Breast epithelium (tissue), 4 donors: ENCODE data around the gene MARCHF2. TPM values are rescaled to one million over a fixed set of nuclear protein-coding genes. Genes with fewer than 3 reads are reported as not detected.
"Not testable (repeated sequence)": the region's sequence is repeated elsewhere in the genome, so short reads cannot be mapped to it uniquely, and the experiment has no call there.

Source experiments
- DNase-seq, 2 donors: peaks; one replicate each; pipeline ENCODE4 v3.0.0-alpha.2; 2019; ENCODE audit warnings: low spot score in 2 of 2
- H3K27ac ChIP-seq, 2 donors: fragments of 200-600 bp; sonication (generic) in 1 of 2; one replicate each; pipeline ENCODE4 v1.5.1; 2016 to 2019; ENCODE audit warnings: mild to moderate bottlenecking in 1 of 2
- H3K27me3 ChIP-seq, 2 donors: fragments of 200-600 bp; sonication (generic) in 1 of 2; one replicate each; pipeline versions ENCODE4 v1.5.1 to v1.6.0; 2017 to 2019; ENCODE audit warnings: control low read depth in 1 of 2, mild to moderate bottlenecking in 1 of 2
- H3K36me3 ChIP-seq: fragments of 200-600 bp; one replicate; pipeline ENCODE4 v1.5.1; 2019
- H3K4me1 ChIP-seq, 2 donors: fragments of 200-600 bp; sonication (generic); one replicate each; pipeline ENCODE4 v1.5.1; 2016 to 2019; ENCODE audit warnings: control low read depth in 1 of 2
- H3K4me3 ChIP-seq, 3 donors: fragments of 200-600 bp; sonication (generic); 1 replicate in 2 of 3; 2 replicates in 1 of 3; pipeline ENCODE4 v1.5.1; 2016 to 2019; ENCODE audit warnings: mild to moderate bottlenecking in 3 of 3, moderate library complexity in 2 of 3
- H3K9me3 ChIP-seq, 2 donors: fragments of 200-600 bp; sonication (generic) in 1 of 2; one replicate each; pipeline ENCODE4 v1.5.1; 2016 to 2019; ENCODE audit warnings: control low read depth in 1 of 2
- POLR2A ChIP-seq: fragments of 450-650 bp; IDR thresholded peaks from one replicate; pipeline ENCODE4 v1.6.1; 2016; ENCODE audit warnings: antibody characterized with exemption, mild to moderate bottlenecking, moderate library complexity
- POLR2AphosphoS5 ChIP-seq, 3 donors: sonication (generic); formaldehyde crosslinking; IDR thresholded peaks; one replicate each; pipeline ENCODE4 v1.6.1; 2017; ENCODE audit warnings: antibody characterized with exemption in 3 of 3
- intact Hi-C: fragments of 100-400 bp; cut with DNase I; formaldehyde crosslinking; loops from one replicate; pipeline ENCODE4 v1.15.1; 2023; ENCODE audit warnings: low total_unique reads
- total RNA-seq, 3 donors: library from RNA; depleted of rRNA; stranded (reverse); fragments of >200 nt; gene quantifications; one replicate each; pipeline ENCODE4 v1.1.0, GENCODE V29; 2016
- TF ChIP-seq, protein P1 (sequence below), 3 donors: fragments of 450-650 bp; IDR thresholded peaks; one replicate each; pipeline ENCODE4 v1.5.1; 2016 to 2017; ENCODE audit warnings: antibody characterized with exemption in 3 of 3, mild to moderate bottlenecking in 3 of 3, moderate library complexity in 3 of 3

The MARCHF2 gene
- total RNA-seq, 3 donors from 2014 or later = 126 to 224 (median 132) TPM

DNA sequence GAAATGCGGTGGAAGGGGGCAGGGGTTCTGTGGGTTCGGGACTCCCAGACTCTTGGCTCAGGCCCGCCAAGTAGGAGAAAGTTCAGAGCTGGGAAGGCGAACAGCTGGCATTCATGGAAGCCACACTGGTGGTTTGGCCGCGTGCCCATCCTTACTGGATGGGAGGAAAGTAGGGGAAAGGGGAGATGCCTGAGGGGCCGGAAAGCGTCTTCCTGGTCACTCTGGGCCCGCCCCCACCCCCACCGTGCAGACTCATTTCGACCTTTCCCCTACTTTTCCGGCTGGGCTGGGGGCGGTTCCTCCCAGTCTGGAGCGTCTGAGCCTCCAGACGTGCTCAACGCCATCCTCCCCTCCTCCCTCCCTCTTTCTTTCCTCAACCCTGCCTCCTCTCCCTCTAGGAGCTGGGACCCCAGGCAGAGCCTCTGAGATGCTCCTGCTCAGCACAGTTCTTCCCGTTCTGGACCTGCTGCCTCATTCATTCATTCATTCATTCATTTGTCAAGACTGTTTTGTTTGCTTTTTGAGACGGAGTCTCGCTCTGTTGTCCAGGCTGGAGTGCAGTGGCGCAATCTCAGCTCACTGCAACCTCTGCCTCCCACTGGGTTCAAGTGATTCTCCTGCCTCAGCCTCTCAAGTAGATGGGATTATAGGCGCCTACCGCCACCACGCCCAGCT, 45.6 kb upstream of the MARCHF2 start:
- peak; percentile 96 to 97 for DNase-seq
- TF ChIP-seq, protein P1, sequence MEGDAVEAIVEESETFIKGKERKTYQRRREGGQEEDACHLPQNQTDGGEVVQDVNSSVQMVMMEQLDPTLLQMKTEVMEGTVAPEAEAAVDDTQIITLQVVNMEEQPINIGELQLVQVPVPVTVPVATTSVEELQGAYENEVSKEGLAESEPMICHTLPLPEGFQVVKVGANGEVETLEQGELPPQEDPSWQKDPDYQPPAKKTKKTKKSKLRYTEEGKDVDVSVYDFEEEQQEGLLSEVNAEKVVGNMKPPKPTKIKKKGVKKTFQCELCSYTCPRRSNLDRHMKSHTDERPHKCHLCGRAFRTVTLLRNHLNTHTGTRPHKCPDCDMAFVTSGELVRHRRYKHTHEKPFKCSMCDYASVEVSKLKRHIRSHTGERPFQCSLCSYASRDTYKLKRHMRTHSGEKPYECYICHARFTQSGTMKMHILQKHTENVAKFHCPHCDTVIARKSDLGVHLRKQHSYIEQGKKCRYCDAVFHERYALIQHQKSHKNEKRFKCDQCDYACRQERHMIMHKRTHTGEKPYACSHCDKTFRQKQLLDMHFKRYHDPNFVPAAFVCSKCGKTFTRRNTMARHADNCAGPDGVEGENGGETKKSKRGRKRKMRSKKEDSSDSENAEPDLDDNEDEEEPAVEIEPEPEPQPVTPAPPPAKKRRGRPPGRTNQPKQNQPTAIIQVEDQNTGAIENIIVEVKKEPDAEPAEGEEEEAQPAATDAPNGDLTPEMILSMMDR (IDR thresholded peaks at IDR 0.05) = no peak
- TF ChIP-seq POLR2AphosphoS5 (IDR thresholded peaks at IDR 0.05) = peak; percentile 70 to 89 (median 77)
- Histone ChIP-seq H3K4me1 (peaks cover 11 to 23% of the 10 kb centered on the region in 2 donors), H3K27me3 (no peaks in the 10 kb centered on the region), H3K9me3 (no peaks in the 10 kb centered on the region), H3K4me3 (peak overlapping the region; percentile 65 to 99 (median 73)), H3K27ac (peak overlapping the region; percentile 81 to 93), H3K36me3 (no peaks in the 10 kb centered on the region)
- intact Hi-C loops = no loop called here

- intact Hi-C loops = no loop called here
- TF ChIP-seq, protein P1 (IDR thresholded peaks at IDR 0.05) = no peak
- TF ChIP-seq POLR2AphosphoS5 (IDR thresholded peaks at IDR 0.05) (no peak), POLR2A (no peak)
Observed at GRCh38 chr19:8370176-8371010, 42.7 kb upstream of the MARCHF2 start.

DNA sequence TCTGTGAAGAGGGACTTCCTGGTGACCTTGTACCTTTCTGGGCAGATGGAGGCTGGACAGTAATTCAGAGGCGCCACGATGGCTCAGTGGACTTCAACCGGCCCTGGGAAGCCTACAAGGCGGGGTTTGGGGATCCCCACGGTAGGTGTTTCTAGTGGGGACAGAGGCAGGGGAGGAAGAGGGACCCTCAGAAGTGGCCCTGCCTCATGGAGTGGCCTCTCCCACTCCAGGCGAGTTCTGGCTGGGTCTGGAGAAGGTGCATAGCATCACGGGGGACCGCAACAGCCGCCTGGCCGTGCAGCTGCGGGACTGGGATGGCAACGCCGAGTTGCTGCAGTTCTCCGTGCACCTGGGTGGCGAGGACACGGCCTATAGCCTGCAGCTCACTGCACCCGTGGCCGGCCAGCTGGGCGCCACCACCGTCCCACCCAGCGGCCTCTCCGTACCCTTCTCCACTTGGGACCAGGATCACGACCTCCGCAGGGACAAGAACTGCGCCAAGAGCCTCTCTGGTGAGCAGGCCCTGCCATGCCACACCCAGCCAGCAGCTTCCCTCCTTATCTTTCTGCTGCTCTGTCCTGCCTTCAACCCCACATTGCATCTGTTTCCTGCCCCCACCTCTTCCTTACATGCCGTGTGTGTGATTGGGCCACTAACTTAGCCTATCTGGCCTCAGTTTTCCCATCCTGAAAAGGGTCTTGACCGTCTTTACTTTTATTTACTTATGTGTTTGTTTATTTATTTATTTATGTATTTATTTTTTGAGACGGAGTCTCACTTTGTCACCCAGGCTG, 41.9 kb upstream of the MARCHF2 start:
- peaks cover 10 to 12% of the 10 kb centered on the region in 2 donors for H3K4me1 ChIP-seq
- peak overlapping the region in 2 of 3 donors; percentile 15 to 47 for H3K4me3 ChIP-seq
- DNase-seq = no peak
- H3K9me3 ChIP-seq = no peaks in the 10 kb centered on the region
- intact Hi-C loops = no loop called here
- TF ChIP-seq, protein P1 (IDR thresholded peaks at IDR 0.05) = no peak
- TF ChIP-seq POLR2AphosphoS5 (IDR thresholded peaks at IDR 0.05) (no peak), POLR2A (no peak)
- peak overlapping the region; percentile 18 to 84 for H3K27ac ChIP-seq
- no peaks in the 10 kb centered on the region for H3K27me3 ChIP-seq
- no peaks in the 10 kb centered on the region for H3K36me3 ChIP-seq

More at GRCh38 chr19:8370176-8371010, 42.7 kb upstream of the MARCHF2 start:
- H3K4me3 ChIP-seq = peak overlapping the region in 2 of 3 donors; percentile 15 to 47
- no peaks in the 10 kb centered on the region for H3K27me3 ChIP-seq
- no peaks in the 10 kb centered on the region for H3K9me3 ChIP-seq
- peaks cover 11 to 12% of the 10 kb centered on the region in 2 donors for H3K4me1 ChIP-seq
- DNase-seq = no peak
- peak overlapping the region; percentile 18 to 84 for H3K27ac ChIP-seq
- H3K36me3 ChIP-seq = no peaks in the 10 kb centered on the region

- intact Hi-C loops = no loop called here
- TF ChIP-seq POLR2AphosphoS5 (IDR thresholded peaks at IDR 0.05) (peak in 2 of 3 donors; percentile 12 to 59), POLR2A (no peak)
- Histone ChIP-seq H3K4me3 (no peak overlapping the region), H3K27me3 (no peaks in the 10 kb centered on the region), H3K4me1 (no peaks in the 10 kb centered on the region), H3K36me3 (no peaks in the 10 kb centered on the region), H3K27ac (peak overlapping the region; percentile 78 to 79), H3K9me3 (no peaks in the 10 kb centered on the region)
- peak in 1 of 2 donors; percentile 84 for DNase-seq
Observed at GRCh38 chr19:8373867-8374813, 39.0 kb upstream of the MARCHF2 start.

DNA sequence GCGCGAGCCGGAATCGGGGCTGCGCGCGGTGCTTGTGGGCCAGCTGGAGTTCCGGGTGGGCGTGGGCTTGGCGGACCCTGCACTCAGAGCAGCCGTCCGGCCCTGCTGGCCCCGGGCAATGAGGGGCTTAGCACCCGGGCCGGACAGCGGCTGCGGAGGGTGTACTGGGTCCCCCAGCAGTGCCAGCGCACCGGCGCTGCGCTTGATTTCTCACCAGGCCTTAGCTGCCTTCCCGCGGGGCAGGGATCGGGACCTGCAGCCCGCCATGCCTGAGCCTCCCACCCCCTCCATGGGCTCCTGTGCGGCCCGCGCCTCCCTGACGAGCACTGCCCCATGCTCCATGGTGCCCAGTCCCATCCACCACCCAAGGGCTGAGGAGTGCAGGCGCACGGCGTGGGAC, 37.3 kb upstream of the MARCHF2 start:
- DNase-seq, H3K36me3 ChIP-seq, H3K4me3 ChIP-seq, H3K27ac ChIP-seq, intact Hi-C loops, H3K27me3 ChIP-seq, H3K9me3 ChIP-seq, H3K4me1 ChIP-seq: not testable (repeated sequence)

GRCh38 chr19:8376373-8376974, 36.6 kb upstream of the MARCHF2 start:
- intact Hi-C loops, H3K27me3 ChIP-seq, H3K4me3 ChIP-seq, H3K27ac ChIP-seq, H3K36me3 ChIP-seq, DNase-seq, H3K9me3 ChIP-seq, H3K4me1 ChIP-seq: not testable (repeated sequence)
